Measurements from ENCODE around the gene OLR1.
"Not testable (repeated sequence)": the region's sequence is repeated elsewhere in the genome, so short reads cannot be mapped to it uniquely, and the experiment has no call there.

Gene OLR1

DNA sequence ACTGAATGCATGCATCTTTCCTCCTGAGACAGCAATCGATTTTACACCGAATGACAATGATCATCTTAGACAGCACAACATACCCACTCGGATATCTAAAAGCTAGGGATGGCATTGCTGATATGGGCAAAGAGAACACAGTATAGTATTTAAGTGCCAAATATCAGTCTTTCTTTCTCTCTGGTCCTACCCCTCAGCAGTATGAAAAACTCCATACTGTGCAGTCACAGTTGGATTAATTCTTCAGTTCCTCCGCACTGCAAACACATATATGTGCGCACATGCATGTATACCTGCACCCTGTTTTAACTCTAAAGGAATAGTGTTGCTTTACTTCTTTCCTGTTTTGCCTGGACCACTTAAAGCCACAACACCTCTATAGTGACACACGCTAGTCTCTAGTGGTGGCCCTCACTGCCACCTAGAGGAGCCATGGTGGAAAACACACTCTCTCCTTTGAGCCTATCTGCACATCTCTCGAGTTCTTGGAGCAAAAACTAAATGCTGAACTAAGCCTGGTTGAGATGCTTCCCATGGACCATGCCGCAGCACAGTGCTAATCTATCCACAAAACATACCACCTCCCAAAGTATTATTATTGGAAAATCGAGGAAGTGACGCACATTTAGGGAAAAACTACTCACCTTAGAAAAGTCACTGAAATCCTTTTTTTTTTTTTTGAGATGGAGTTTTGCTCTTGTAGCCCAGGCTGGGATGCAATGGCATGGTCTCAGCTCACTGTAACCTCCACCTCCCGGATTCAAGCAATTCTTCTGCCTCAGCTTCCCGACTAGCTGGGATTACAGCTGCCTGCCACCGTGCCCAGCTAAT, 18.8 kb upstream of the OLR1 start:
- DNase-seq, result peak; percentile 53

DNA sequence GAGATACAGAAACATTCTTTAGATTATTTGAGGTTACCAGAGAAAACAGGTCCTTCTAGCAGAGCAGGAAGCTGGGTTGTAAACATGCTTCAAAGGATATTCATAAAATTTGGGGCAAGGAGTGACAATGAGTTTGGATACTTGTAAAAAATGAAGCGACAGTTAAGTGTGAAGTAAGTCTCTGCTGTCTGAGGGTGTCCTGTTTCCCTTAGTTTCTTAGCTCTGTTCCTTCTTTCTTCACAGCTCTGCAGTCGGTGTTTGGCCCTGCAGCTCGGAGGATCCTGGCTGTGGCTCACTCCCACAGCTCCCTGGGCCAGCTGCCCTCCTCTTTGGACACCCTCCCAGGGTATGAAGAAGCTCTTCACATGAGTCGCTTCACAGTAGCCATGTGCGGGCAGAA, 17.7 kb upstream of the OLR1 start:
- no peak for DNase-seq

DNA sequence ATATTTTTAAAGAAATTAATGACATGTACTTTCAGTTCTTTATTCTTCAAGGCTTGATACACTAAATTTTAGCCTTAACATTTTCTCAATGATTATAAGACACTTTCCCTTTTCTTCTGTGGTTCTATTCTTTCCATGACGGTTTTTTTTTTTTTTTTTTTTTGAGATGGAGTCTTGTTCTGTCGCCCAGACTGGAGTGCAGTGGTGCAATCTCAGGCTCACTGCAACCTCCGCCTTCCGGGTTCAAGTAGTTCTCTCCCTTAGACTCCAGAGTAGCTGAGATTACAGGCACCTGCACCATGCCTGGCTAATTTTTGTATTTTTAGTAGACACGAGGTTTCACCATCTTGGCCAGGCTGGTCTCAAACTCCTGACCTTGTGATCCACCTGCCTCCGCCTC, 15.0 kb upstream of the OLR1 start:
- DNase-seq, result not testable (repeated sequence)

DNA sequence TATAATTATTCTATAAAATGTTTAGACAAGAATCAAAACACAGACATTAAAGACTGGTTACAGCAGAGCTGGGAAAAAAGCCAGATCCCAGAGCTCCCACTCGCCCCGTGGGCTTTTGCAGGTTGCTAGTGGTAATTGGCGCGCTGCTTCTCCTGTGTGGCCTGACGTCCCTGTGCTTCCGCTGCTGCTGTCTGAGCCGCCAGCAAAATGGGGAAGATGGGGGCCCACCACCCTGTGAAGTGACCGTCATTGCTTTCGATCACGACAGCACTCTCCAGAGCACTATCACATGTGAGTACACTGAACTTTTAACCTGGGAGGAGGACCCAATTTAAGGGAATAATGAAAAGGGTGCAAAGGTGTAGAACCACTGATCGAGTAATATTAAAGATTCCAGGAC, 14.4 kb upstream of the OLR1 start:
- DNase-seq, result no peak

DNA sequence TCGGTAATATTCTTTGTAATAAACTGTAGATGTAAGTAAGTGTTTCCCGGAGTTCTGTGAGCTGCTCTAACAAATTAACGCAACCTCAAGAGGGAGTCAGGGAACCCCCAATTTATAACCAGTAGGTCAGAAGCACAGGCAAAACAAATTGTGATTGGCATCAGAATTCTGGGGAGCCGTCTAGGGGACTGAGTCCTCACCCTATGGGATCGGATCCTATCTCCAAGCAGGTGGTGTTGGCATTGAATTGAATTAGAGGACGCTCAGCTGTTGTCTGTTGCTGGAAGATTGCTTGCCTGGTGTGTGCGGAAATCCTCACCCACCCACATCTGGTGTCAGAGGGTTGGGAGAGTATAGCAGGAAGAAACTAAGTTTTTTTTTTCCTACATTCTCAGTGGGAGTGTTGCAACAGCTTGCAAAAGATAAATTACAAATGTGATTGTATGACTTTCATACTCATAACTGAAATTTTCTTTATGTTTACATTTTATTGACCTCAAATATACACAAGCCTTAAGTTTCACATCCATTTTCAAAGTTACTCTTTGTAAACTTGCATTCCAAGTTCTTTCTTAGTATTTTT, 12.4 kb upstream of the OLR1 start:
- DNase-seq, result no peak

DNA sequence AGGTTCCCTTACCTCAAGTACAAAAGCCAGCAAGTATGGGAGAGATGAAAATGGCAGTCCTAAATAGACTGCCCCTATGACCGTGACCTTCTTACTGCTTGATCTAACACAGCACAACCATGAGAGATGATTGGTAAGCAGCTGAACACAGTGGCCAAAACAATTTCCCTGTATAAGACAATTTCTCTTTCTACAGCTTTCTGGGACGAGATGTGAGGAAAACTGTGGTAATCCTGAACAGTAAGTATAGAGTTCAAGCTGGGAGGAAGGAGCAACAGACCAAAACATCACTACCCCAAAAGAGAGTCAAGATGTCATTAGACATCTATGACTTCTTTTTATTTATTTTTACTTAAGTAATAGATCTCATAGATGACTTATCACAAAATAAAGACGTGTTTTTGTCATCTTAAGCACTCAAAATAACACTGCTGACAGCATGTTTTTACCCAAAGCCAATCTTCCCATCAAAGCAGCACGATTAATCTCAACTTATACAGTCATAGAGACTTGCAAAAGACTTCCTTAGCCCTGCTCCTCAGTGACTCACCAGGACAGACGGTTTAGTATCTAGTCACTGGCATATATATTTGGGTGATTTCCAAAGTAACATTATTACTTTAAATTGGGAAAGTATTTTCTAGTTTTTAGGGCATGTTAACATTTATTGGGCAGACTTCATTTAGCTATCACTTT, 10.6 kb upstream of the OLR1 start:
- no peak for DNase-seq

DNA sequence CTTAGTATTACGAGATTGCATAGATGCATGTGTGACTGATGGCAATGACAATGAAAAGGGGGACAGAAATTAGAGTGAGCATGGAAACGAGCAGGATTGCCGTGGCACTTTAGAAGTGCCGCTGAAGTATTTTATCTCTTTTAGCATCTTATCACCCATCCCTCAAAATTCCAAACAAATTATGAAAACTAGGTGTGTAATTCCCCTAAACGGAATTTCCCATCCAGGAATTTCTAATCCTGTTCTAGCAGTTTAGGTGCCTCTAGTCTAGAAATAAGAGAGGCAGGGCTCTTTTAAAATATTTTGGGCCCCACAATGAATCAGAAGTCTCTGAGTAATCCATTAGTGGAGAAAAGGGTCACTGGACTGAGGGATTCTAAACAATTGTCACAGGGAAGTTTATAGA, 7.8 kb upstream of the OLR1 start:
- no peak for DNase-seq

DNA sequence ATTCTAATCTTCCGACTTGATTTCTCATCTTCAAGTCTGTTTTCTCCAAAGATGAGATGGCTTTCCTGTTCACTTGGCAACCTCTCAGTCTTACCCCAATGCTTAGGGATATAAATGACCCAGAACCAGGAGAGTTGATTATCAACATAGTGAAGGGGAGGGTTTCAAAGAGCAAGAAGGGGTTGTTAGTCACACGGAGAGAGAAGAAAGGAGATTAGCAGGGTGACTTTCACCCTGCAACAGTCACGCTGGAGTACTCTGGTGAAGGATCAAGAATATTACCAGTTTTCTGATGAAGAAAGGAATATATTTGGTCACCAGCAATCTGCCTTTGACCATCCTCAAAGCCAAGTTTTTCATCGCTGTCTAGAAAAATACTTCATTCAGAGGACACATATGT, 6.9 kb upstream of the OLR1 start, which contains the start of gene TMEM52B:
TMEM52B (plus strand) TSS at position 212 of the 400 bp plus-strand sequence. CDS start 543 bp downstream, outside the sequence.
- DNase-seq, result no peak

DNA sequence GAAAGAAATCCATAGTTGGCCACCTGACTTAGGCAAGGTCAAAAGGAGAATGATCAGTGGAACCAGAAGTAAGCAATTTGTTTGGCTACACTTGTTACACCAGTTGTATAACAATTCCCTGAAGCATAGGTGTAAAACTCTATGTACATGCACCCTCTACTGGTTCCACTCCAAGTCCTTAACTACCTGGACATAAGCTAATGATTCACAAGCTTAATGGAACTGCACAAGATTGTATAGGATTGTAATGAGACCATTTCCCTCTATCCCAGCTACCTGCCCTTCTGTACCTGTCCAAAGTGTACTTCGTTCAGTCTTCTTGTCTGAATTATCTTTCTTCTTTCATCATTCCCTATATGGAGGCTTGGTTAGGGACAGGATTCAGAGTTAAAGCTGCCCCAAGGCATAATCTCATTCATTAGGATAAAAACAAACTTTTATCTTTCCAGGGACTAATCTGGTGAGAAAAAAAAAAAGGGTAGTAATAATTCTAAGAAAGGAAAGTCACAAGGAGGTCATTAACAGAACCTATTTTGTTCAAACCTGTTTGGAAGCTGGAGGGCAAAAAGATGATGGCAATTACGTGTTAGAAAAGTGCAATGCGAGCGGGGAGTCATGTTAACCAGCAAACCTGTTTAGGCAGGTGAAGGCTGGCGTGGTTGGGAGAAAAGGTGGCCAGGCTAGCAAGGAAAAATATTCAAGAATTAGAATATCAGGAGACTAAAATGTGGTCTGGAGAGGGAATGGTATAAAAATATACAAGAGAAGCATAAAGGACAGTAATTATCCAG, 4.1 kb upstream of the OLR1 start:
- DNase-seq, result no peak

DNA sequence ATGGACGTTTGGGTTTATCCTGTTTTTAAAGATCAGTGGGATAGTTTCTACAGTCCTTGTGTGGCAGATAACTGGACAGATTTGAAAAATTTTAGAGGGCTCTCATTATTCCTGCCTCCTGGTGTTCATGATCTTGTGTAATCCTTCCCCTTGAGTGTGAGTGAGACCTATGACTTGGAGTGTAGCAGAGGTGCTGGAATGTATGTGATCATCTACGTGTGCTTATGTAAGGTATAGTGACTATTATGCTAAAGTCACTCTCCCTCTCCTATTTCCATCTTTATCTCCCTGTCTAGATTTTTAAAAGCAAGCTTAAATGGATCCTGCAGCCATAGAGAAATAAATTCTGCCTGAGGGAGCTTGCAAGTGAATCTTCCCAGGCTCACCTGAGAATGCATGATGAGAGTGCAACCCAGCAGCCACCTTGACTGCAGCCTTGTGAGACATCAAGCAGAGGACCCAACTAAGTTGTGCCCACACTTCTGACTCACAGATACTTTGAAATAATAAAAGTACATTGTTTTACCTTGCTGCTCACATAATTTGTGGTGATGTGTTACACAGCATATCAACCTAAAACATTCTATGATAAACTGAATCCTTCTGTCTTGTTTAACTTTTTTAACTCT, 3.2 kb upstream of the OLR1 start:
- DNase-seq, result no peak

DNA sequence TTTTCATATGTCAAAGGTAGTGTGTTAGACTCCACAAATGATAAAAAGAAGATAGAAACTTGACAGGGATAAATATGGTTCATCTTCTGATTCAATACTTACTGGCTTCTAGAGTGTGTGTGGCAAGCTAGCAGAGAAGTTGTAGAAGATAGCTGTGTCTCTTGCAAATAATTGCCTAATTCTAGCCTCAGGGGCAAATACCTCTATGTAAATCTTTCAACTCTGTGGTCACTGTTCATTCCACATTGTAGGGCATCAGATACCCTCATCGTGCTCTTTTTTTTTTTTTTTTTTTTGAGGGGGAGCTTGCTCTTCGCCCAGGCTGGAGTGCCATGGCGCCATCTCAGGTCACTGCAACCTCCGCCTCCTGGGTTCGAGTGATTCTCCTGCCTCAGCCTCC, 1.7 kb downstream of the OLR1 start:
- DNase-seq, result no peak

DNA sequence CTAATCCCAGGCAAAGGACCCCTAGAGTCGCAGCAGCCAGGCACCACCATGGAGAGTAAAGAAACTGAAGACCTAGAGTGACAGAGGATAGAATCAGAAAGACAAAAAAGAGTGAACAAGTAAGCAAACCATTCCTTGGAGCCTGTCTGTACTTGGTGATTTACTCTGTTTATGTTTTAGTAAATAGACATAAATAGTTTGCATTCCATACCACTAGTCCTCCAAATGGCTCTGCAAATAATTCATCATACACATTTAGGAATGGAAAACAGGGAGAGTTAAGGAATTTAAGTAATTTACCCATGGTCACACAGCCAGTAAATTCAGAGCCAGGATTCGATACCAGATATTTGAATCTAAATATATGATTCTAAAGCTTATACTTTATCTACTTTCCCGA, 2.8 kb downstream of the OLR1 start:
- no peak for DNase-seq

DNA sequence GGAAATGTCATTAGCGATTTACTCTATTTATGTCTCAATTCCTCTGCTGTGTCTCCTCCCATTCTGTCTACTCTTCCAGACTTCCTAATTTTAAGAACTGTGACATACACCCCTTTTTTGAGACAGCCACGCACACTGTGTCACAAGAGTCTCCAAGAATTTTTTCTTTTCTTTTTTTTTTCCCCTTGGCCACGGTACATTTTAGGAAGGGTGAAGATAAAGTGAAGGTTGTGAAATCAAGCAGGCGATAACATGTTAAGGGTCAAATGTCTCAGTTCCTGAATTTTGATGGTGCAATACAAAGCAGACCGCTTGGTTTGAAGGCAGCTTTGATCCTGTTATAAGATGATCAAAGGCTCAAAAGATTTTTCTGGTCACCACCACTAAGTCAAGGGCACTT, 4.3 kb downstream of the OLR1 start:
- no peak for DNase-seq

DNA sequence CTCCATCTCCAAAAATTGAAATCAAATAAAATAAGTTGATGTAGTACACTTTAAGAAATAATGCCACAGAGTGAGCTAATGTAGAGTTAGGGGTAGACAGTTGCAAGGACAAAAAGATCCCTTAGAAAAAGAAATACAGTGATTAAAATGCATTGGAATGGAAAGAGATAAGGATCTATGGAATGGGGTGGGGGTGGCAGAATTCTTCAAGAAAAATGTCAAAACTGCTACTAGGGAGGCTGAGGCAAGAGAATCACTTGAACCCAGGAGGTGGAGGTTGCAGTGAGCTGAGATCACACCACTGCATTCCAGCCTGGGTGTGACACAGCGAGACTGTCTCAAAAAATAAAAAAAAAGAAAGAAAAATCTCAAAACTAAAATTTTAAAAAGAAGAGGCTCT, 6.5 kb downstream of the OLR1 start:
- no peak for DNase-seq

DNA sequence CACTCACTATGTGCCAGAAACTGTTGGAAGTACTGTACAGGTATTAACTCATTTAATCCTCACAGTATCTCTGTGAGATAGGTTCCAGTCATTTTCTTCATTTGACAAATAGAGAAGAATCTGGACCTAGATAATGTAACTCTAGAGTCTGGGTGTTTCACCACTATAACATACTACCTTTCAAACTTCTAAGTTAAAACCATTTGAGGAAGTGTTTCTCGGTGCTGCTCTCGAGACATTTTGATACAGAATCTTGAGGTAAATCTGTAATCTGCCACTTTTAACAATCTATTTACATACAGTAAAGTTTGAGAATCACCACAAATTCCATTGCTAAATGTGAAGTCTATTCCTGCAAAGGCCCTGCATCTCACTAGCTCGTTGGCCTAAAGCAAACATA, 8.8 kb downstream of the OLR1 start:
- no peak for DNase-seq

DNA sequence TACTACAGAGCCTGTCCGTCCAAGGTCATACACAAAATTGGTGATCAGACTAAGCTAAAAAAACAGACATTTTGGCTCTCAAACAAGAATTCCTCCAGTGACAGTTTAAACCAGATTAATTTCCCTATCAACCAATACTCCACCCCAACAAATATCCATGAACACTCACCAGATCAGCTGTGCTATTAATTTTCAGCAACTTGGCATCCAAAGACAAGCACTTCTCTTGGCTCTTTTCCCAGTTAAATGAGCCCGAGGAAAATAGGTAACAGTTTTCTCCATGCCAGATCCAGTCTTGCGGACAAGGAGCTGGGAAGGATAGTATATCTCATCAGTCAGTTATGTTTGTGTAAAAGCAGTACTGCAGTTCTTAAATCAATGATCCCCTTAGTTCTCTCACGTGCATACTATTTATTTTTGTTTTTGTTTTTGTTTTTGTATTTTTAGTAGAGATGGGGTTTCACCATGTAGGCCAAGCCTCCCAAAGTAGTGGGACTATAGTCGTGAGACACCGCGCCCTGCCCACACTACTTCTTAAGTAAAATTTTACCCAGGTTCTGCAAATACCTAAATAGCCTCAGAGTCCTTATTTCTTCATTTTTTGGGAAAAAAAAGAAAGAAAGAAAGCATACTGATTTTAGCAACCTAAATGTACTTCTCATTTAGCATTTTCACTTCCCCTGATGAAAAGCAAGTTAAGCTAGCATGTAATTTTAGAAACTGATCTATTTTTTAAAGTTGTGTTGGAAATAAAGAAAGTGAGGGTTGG, 11.1 kb downstream of the OLR1 start:
- no peak for DNase-seq

DNA sequence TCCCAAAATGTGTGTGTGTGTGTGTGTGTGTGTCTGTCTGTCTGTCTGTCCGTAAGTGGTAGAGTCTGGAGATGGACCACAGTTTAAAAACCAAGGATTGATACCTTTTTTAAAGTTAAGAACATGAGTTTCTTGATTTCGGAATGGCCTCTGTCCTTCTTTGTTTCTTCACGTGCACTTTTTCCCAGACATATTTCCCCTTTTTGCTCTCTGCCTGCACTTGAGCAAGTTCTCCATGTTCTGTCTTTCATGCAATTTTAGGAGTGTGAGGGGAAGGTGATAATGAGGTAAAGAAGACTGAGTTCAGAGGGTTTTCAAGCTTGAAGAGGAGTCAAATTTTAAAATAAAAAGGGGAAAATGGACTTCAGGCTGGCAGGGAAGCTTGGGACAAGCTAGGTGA, 12.7 kb downstream of the OLR1 start:
- no peak for DNase-seq

DNA sequence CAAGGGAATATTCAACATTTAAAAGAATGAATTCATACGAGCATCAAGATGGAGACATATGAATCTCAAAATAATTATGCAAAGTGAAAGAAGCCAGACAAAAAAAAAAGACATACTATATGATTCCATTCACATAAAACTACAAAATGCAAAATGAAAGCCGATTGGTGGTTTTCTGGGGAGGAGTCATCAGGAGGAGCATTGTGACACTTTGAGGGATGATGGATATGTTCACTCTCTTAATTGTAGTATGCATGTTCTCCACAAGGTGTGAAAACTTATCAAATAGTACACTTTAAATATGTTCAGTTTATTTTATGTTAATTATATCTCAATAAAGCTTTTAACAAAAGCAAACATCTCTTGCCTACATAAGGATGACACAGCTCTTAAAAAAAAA, 13.5 kb downstream of the OLR1 start:
- no peak for DNase-seq

DNA sequence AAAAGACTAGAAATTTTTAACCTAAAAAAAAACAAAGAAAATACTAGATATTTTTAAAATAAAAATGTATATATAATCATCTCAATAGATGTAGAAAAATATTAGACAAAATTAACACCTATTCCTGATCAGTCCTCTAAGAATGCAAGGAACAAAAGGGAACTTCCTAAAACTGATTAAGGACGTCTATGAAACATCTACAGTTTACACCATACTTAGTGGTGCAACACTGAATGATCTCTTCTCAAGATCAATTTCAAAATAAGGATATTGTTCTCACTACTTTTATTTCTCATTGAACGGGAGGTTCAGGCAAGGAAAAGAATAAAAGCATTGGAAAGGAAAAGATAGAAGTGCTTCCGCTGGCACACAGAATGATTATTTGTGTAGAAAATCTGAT, 16.0 kb downstream of the OLR1 start:
- no peak for DNase-seq

DNA sequence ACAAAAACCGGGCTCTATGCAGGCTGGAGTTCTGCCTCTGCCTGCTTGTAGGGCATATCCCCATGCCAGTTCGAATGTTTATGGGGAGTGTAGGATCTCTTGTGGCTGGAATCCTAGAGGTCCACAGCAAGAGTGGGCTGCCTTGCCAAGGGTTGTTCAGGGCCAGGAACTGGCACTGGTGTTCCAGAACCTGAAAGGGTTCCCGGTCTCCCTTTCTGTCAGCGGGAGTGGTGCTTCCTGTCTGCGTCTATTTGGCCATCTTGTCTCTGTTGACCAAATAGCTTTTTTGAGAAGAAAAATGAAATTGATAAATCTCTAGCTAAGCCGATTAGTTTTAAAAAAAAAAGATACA, 17.8 kb downstream of the OLR1 start:
- DNase-seq, result no peak

DNA sequence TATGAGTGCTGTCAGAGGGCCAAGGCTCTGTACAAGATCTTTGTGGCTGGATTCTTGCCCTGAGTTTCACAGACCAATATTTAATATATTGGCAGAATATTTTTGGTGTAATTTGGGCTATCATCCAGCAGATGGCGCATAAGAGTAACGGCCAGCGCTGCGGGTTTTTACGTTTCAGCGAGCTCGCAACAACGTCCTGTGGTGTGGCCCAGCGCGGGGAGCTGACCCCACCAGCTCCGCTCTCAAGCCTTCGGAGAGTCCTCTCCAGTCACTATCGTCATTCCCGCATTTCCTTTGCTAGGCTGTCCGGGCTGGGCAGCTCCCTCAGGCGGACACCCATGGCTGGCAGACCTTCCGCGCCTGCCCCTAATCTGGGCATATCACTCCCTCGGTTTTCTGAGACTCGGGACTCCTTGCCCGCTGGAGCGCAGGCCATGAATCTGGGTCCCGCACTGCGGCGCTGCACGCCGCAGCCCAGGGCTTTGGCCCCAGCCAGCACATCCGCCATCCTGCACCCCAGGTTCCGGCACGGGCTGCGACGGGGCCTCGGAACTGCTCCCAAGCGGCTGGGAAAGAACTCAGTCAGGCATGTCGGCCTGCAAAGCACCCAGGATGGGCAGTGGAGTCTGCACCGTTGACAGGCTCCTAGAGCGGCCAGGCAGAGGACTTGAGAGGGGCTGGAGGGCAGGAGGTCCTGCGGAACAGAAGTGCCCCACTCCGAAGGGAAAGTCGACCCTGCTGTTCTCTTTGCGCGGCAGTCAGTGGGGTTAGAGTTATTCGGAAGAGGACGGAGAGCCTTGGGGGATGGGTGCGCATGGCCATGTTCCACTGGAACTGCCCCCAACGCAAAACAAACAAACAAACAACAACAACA, 18.4 kb downstream of the OLR1 start:
- DNase-seq, result peak; percentile 68

Measured in stimulated activated CD8-positive, alpha-beta memory T cell treated with anti-CD3 and anti-CD28 coated beads, Interleukin-4, amount 100 ng/mL, for 48 hours (primary cell).